ENCODE measurements around the gene UHRF1. TPM values are rescaled to one million over a fixed set of nuclear protein-coding genes. Genes with fewer than 3 reads are reported as not detected.

UHRF1 gene
- total and polyA plus RNA-seq, 2 of the 13 experiments (the other 11 are each of a cell fraction or from before 2014, with no cell fraction given): 6.8 to 78.4 TPM

DNA sequence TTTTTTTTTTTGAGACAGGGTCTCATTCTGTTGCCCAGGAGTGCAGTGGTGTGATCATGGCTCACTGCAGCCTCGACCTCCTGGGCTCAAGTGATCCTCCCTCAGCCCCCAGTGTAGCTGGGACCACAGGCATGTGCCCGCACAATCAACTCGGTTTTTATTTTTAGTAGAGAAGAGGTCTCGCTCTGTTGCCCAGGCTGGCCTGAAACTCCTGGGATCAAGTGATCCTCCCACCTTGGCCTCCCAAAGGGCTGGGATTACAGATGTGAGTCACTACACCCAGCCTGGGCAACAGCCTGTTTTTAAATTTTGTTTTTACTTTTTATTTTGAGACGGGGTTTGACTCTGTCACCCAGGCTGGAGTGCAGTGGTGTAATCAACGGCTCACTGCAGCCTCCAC lies 57.3 kb downstream of the UHRF1 start:
- Histone ChIP-seq H4K20me1 (ENCODE audit: insufficient read depth, low read length) (peaks cover 19% of the 10 kb centered on the region), H3K9me3 (ENCODE audit: low read length) (no peaks in the 10 kb centered on the region), H3K4me3 (replicated peaks in 1 of 3; ENCODE audit: insufficient read depth in 1 of 3, low read depth in 2 of 3, low read length in 3 of 3) (no peak overlapping the region), H3K9ac (ENCODE audit: insufficient read depth, low read depth, low read length) (no peak overlapping the region), H3K36me3 (replicated peaks in 1 of 2; ENCODE audit: control insufficient read depth in 1 of 2, insufficient read depth in 2 of 2, low read length in 2 of 2) (peaks cover 4 to 10% of the 10 kb centered on the region in 2 experiments; a peak in 4 of 5 replicates), H2AFZ (ENCODE audit: low read length) (no peak overlapping the region), H3K4me1 (ENCODE audit: insufficient read depth, low read length) (peaks cover 14% of the 10 kb centered on the region), H3K79me2 (ENCODE audit: insufficient read depth, low read length) (peaks cover 21% of the 10 kb centered on the region), H3K27ac (ENCODE audit: extremely low read length, insufficient read depth, low read length) (no peak overlapping the region), H3K27me3 (ENCODE audit: control insufficient read depth in 1 of 2, insufficient read depth in 2 of 2, low read length in 2 of 2) (no peaks in the 10 kb centered on the region; a peak in 1 of 5 replicates), H3K4me2 (ENCODE audit: low read depth, low read length) (no peak overlapping the region)
- in situ Hi-C loops (cut with HindIII; ENCODE audit: extremely low pct_ligation_motif_present, low pct_unique_long_range_greater_than_20kb): no loop called here
- intact Hi-C loops (cut with micrococcal nuclease; ENCODE audit: unreplicated experiment): no loop called here
- DNase-seq (ENCODE audit: low spot score): no peak
- FAIRE-seq: no peak
- BruUV-seq (replicated peaks): no TSS peak
- no peak for ATAC-seq
- POLR2A ChIA-PET: no interaction called here
- CTCF ChIA-PET (ENCODE audit: low intra/inter-chr PET ratio, low total read pairs): no interaction called here
- 84% methylated on average over 5 of the region's 6 CpGs for WGBS (ENCODE audit: low lambda C conversion rate)
- no peak for TF ChIP-seq MAFK (conservative IDR thresholded peaks at IDR 0.05 in 1 of 2, IDR thresholded peaks at IDR 0.05 in 1 of 2; ENCODE audit: low read length in 2 of 2)
- TF ChIP-seq, protein P1, sequence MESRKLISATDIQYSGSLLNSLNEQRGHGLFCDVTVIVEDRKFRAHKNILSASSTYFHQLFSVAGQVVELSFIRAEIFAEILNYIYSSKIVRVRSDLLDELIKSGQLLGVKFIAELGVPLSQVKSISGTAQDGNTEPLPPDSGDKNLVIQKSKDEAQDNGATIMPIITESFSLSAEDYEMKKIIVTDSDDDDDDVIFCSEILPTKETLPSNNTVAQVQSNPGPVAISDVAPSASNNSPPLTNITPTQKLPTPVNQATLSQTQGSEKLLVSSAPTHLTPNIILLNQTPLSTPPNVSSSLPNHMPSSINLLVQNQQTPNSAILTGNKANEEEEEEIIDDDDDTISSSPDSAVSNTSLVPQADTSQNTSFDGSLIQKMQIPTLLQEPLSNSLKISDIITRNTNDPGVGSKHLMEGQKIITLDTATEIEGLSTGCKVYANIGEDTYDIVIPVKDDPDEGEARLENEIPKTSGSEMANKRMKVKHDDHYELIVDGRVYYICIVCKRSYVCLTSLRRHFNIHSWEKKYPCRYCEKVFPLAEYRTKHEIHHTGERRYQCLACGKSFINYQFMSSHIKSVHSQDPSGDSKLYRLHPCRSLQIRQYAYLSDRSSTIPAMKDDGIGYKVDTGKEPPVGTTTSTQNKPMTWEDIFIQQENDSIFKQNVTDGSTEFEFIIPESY (CRISPR knock-in tag; IDR thresholded peaks at IDR 0.05): no peak
- TF ChIP-seq GTF2F1 (IDR thresholded peaks at IDR 0.05; ENCODE audit: low read length): no peak
- TF ChIP-seq ELF1 (CRISPR knock-in tag; IDR thresholded peaks at IDR 0.05): no peak
- TF ChIP-seq ZNF580 (CRISPR knock-in tag; IDR thresholded peaks at IDR 0.05; ENCODE audit: borderline replicate concordance, low read depth): no peak
- TF ChIP-seq AFF4 (CRISPR knock-in tag; IDR thresholded peaks at IDR 0.05): no peak
- no peak for TF ChIP-seq ARID4A (CRISPR knock-in tag; IDR thresholded peaks at IDR 0.05; ENCODE audit: borderline replicate concordance)
- TF ChIP-seq MED1 (CRISPR knock-in tag; IDR thresholded peaks at IDR 0.05): no peak
- TF ChIP-seq ATM (IDR thresholded peaks at IDR 0.05; ENCODE audit: borderline replicate concordance): no peak
- TF ChIP-seq TAF1 (CRISPR knock-in tag; IDR thresholded peaks at IDR 0.05): no peak
- no peak for TF ChIP-seq ZKSCAN1 (IDR thresholded peaks at IDR 0.05; ENCODE audit: low read length)
- TF ChIP-seq KMT2A (CRISPR knock-in tag; IDR thresholded peaks at IDR 0.05): no peak
- no peak for TF ChIP-seq KLF11 (CRISPR knock-in tag; IDR thresholded peaks at IDR 0.05)
- no peak for TF ChIP-seq MLLT10 (CRISPR knock-in tag; IDR thresholded peaks at IDR 0.05)
- no peak for TF ChIP-seq MTA3 (CRISPR knock-in tag; IDR thresholded peaks at IDR 0.05)
